GM12892 (cell line): Measurements from ENCODE around the gene MAML3.

ENCODE experiments used
- DNase-seq: peaks from one replicate; pipeline ENCODE4 v3.0.0; 2011; ENCODE audit not compliant: insufficient read length
- FAIRE-seq: peaks from 2 replicates; lab custom pipeline; 2011; peaks lifted over from hg19 to GRCh38; lab: Jason Lieb, UNC
- POLR2A ChIP-seq: IDR thresholded peaks from 2 replicates; pipeline ENCODE4 v1.6.1; 2011; ENCODE audit warnings: low read depth, low read length, control low read depth
- POLR2AphosphoS5 ChIP-seq: IDR thresholded peaks from 2 replicates; pipeline ENCODE4 v1.6.1; 2011; ENCODE audit warnings: low read depth, low read length, control low read depth
- TAF1 ChIP-seq: IDR thresholded peaks from 2 replicates; pipeline ENCODE4 v1.6.1; 2011; ENCODE audit warnings: low read depth, mild to moderate bottlenecking, control low read depth, low read length, borderline replicate concordance

The MAML3 gene

GRCh38 chr4:140152751-140153418, 1.1 kb downstream of the MAML3 start:
- DNase-seq (peak; percentile 10), FAIRE-seq (no peak)
- TF ChIP-seq POLR2AphosphoS5 (no peak), POLR2A (no peak), TAF1 (no peak)

GRCh38 chr4:140152013-140152703, 1.8 kb downstream of the MAML3 start:
- TF ChIP-seq POLR2A (no peak), POLR2AphosphoS5 (no peak)
- no peak for FAIRE-seq
- peak; percentile 31 for DNase-seq

- no peak for DNase-seq
- FAIRE-seq, result no peak
- no peak for TF ChIP-seq TAF1
- TF ChIP-seq POLR2A, result no peak
Measured at GRCh38 chr4:140151699-140152012, 2.3 kb downstream of the MAML3 start.

GRCh38 chr4:140150886-140151698, 2.9 kb downstream of the MAML3 start:
- FAIRE-seq (no peak), DNase-seq (peak; percentile 25)
- TF ChIP-seq POLR2AphosphoS5 (no peak), TAF1 (no peak), POLR2A (no peak)

- TF ChIP-seq POLR2AphosphoS5, result no peak
- FAIRE-seq (peak; percentile 42), DNase-seq (no peak)
Measured at GRCh38 chr4:140150636-140150885, 3.4 kb downstream of the MAML3 start.

- no peak for TF ChIP-seq TAF1
- TF ChIP-seq POLR2A, result no peak
- TF ChIP-seq POLR2AphosphoS5, result no peak
- FAIRE-seq (no peak), DNase-seq (no peak)
Measured at GRCh38 chr4:140149846-140150635, 3.9 kb downstream of the MAML3 start.

- TF ChIP-seq POLR2AphosphoS5 (no peak), POLR2A (no peak), TAF1 (no peak)
- no peak for DNase-seq
- no peak for FAIRE-seq
Measured at GRCh38 chr4:140144050-140144449, 9.9 kb downstream of the MAML3 start.

GRCh38 chr4:140141210-140141835, 12.7 kb downstream of the MAML3 start:
- FAIRE-seq (no peak), DNase-seq (no peak)
- TF ChIP-seq POLR2AphosphoS5 (no peak), TAF1 (no peak), POLR2A (no peak)

GRCh38 chr4:140140566-140140965, 13.4 kb downstream of the MAML3 start:
- FAIRE-seq (no peak), DNase-seq (no peak)
- TF ChIP-seq POLR2AphosphoS5, result no peak
- TF ChIP-seq POLR2A, result no peak
- no peak for TF ChIP-seq TAF1

- DNase-seq (no peak), FAIRE-seq (no peak)
- TF ChIP-seq POLR2A (no peak), TAF1 (no peak), POLR2AphosphoS5 (no peak)
Measured at GRCh38 chr4:140138428-140138827, 15.6 kb downstream of the MAML3 start.

- TF ChIP-seq POLR2A (no peak), TAF1 (no peak), POLR2AphosphoS5 (no peak)
- no peak for FAIRE-seq
- no peak for DNase-seq
Measured at GRCh38 chr4:140137671-140138070, 16.3 kb downstream of the MAML3 start.
